T47D (cell line): Measurements from ENCODE around the gene CUL2.
"Not testable (repeated sequence)": the region's sequence is repeated elsewhere in the genome, so short reads cannot be mapped to it uniquely, and the experiment has no call there.

Experiments
- DNase-seq, 2 experiments: peaks; one replicate each; pipeline versions ENCODE4 v3.0.0 to v3.0.0-alpha.2; 2011 to 2012; ENCODE audit warnings: low read depth in 1 of 2, low spot score in 1 of 2
- JUND ChIP-seq: IDR thresholded peaks from 2 replicates; pipeline ENCODE4 v1.6.1; 2012; ENCODE audit warnings: low read depth
- in situ Hi-C: cut with HindIII; loops from 2 replicates; pipeline ENCODE4 v1.10.0; 2016; ENCODE audit warnings: low sequenced_read_pairs, low pct_unique_long_range_greater_than_20kb

Gene CUL2

DNA sequence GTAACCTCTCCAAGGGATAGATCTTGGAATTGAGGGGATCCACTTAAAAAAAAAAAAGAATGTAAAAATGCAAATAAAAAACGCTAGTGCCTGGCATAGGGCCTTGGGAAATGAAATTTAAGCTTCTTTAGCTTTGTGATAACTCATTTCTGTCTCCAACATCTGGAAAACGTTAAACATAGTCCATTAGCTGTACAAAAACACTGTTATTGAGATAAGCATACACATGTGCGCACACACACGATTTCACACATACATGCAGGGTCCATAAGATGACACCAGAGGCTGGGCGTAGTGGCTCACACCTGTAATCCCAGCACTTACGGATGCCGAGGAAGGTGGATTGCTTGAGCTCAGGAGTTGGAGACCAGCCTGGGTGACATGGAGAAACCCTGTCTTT is 13.7 kb upstream of the CUL2 start:
- in situ Hi-C loops: no loop called here
- DNase-seq: no peak
- TF ChIP-seq JUND: no peak

DNA sequence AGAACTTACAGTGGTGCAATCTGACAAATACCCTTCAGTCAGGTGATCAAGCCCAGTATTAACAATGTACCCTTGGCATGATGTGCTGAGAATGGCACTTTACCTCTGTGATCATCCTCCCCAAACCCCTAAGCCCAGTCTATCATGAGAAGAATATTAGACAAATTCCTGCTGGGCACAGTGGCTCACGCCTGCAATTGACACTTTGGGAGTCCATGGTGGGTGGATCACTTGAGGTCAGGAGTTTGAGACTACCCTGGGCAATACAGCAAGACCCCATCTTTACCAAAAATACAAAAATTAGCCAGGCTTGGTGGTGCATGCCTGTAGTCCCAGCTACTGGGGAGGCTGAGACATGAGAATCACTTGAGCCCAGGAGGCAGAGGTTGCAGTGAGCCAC is 7.4 kb upstream of the CUL2 start:
- DNase-seq: no peak
- in situ Hi-C loops: no loop called here
- no peak for TF ChIP-seq JUND

DNA sequence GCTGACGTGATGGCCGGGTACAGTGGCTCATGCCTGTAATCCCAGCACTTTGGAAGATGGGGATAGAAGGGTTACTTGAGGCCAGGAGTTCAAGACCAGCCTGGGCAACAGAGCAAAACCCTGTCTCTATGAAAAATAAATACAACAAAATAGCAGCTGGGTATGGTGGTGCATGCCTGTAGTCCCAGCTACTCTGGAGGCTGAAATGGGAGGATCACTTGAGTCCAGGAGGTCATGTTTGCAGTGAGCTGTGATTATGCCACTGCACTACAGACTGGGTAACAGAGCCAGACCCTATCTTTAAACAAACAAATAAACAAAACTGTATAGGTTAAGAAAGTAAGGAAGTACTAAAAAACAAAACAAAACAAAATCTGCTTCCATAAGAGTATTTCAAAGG is 6.2 kb upstream of the CUL2 start:
- DNase-seq: no peak
- in situ Hi-C loops: no loop called here
- no peak for TF ChIP-seq JUND

DNA sequence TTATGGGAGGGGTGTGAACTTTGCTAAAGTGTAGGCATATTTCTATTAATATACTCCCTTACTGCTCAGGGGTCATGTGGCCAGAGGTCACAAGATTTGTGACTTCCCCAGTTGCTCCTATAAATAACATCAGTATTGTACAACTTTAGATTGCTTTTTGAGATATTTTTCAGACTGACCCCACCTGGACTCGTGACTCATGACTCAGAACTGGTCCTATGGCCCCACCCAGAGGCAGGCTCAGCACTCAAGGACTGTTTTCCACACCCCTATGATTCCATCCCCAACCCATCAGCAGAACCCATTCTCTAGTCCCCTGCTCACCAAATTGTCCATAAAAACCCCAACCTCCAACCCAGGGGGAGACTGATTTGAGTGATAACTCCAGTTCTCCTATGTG is 2.7 kb upstream of the CUL2 start:
- no peak for TF ChIP-seq JUND
- in situ Hi-C loops: no loop called here
- no peak for DNase-seq

DNA sequence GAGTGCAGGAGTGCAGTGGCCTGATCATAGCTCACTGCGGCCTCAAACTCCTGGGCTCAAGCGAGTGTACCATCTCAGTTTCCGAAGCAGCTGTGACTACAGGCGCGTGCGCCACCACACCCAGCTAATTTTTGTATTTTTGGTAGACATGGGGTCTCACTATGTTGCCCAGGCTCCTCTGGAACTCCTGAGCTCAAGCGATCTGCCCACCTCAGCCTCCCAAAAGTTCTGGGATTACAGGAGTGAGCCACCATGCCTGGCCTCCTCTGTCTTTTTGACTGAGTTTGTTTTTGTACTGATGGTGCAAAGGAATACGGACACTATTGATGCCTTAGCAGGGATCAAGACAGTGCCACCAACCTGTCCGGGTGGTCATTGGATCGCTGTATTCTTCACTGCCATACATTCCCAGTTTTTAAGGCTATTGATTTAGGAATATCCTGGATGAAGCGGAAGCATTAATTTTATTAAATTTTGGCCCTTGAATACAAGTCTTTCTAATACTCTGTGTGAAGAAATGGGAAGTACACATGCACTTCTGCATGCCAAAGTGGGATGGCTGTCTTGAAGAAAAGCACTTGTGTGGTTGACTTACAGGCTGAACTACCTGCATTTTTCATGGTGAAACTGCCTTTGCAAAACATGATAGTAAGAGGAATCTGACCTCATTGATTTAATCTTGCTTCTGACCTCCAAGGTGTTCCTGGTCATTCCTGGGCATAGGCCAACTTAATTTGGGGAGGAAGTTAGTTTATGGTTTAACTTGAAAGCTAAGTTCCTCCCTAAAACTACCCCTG is 2.1 kb upstream of the CUL2 start:
- DNase-seq: no peak
- in situ Hi-C loops: no loop called here
- no peak for TF ChIP-seq JUND

DNA sequence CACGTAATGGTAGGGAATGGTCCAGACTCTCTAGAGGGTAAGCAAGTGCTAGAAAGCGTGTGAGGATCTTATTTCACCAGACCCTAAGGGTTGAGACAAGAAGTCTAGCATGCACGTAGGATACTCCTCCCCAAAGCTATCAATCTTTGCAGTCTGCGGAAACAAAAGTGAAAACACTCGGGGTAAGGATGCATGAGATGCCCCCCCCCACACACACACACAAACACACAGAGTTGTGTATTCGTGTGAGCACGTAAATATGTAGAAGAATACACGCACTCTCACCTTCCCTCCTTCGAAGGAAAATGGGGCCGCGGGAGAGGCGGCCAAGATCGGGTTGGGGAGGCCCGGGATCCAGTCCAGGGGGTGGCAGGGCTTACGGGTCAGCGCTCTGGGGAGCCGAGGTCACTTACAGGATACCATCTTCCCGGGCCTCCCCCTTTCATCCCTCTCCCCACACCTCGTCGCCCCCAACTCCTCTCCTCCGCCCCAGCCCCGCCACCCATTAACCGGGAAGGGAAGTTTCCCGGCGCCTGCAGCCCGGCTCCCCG is 455 bp downstream of the CUL2 start:
- DNase-seq: peak; percentile 2 to 6
- TF ChIP-seq JUND: no peak
- in situ Hi-C loops: no loop called here

DNA sequence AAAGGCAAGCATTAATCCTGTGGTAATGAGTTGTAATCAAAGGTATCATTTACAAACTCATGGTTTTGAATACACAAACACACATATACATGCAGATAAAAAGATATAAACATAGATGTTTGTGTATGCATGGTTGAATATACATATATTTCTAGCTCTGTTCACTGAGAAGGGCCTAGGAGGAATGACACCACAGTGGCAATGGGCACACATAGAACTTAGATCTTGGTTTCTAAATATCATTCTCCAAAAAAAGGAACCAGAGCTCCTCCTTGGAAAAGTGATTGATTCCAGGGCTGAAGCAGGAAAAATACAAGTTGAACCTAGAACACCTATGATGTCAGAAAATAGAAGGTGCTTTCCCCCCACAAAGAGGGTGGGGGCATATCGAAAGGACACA is 6.9 kb downstream of the CUL2 start:
- no peak for DNase-seq
- in situ Hi-C loops: no loop called here
- no peak for TF ChIP-seq JUND

DNA sequence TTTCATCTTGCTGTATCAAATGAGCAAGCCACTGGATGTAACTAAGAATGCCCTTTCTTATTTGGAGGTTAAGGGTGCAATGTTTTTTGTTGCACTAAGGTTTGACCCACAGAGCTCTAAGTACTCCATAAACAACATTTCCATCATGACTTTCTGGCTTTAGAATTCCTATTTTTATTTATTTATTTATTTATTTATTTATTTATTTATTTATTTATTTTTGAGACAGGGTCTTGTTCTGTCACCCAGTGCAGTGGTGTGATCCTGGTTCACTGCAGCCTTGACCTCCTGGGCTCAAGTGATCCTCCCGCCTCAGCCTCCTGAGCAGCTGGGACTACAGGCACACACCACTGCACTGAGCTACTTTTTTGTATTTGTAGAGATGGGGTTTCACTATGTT is 9.9 kb downstream of the CUL2 start:
- in situ Hi-C loops, DNase-seq: not testable (repeated sequence)

DNA sequence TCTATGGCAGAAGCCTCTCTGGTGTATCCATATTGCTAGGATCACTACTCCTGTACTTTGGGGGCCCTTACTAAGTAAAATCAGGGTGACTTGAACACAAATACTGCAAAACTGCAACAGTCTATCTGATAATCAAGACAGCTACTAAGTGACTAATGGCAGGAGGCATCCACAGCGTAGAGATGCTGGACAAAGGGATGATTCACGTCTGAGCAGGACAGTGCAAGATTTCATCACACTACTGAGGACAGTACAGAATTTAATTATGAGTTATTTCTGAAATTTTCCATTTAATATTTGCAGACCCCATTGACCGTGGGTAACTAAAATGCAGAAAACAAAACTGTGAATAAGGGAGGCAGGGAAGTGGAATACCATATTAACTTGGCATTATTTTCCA is 10.4 kb downstream of the CUL2 start:
- in situ Hi-C loops: no loop called here
- no peak for DNase-seq
- no peak for TF ChIP-seq JUND

DNA sequence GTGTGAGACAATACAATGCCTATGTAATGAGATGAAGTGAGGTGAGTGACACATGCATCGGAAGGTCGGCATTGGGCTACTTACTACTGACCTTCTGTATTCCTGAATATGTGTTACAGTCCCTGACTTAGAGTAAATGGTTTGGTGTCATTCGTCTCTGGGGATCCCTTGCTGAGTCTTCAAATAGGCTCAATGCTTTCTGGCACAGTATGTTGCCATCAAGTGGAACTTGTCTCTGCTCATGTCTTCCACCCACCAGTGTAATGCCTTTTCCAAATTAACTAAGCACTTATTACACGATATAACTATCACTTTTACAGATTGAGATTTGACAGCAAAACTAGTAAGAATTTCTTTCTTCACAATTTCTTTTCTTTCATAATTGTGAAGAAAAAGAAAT is 10.9 kb downstream of the CUL2 start:
- in situ Hi-C loops: no loop called here

DNA sequence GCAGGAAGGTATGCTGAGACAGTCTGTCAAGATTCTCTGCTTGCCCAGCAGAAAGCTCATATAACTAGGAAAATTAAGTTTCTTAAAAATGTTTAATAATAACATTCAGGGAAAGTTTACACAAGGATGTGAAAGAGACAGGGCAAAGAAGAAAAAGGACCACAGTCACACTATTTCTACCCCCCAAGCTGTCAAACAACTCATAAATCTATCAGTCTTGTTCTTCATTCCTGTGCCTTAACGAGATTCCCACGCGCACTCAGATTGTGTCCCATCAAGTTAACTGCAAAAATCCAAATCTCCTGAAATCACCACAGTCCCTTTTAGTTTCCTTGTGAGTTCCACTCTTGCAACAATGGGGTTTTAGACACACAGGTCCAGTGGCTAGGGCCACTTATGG is 14.9 kb downstream of the CUL2 start:
- DNase-seq: no peak
- in situ Hi-C loops: no loop called here
- no peak for TF ChIP-seq JUND

More for the DNA sequence above, 10.9 kb downstream of the CUL2 start:
- no peak for TF ChIP-seq JUND
- no peak for DNase-seq

DNA sequence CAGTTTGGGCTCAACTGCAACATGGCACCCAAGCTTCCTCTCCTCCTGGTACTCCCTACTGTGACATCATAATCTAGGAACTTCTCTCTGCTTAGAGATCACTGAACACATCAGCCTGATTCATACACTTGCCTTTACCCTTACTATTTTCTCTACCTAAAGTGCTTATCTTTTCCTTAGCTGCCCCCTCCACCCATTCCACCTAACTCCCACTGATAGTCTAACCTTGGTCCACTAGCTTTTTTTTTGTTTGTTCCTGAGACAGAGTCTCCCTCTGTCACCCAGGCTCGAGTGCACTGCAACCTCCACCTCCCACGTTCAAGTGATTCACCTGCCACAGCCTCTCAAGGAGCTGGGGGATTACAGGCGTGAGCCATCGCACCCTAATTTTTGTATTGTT is 15.9 kb downstream of the CUL2 start:
- in situ Hi-C loops: no loop called here
- DNase-seq: no peak
- TF ChIP-seq JUND: no peak

DNA sequence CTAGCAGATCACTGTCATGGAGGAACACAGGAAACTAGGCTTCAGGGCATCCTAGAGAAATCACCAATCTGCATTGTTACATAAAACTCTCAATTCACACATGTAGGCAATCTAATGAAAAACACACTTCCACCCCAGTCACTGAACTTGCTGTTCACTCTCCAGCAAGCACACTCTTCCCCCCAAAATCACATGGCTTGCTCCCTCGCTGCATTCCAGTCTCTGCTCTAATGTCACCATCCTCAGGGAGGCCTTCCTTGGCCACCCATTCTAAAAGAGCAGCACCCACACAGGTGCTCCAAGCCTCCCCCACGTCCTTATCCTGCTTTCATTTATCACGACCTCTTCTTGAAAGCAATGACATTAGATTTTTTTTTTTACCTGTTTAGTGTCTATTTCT is 19.6 kb downstream of the CUL2 start:
- no peak for TF ChIP-seq JUND
- in situ Hi-C loops: no loop called here
- DNase-seq: no peak
